MM.1S (cell line): Measurements from ENCODE around the gene TMEM240.

Source experiments
- DNase-seq: peaks from one replicate; pipeline ENCODE4 v3.0.0-alpha.2; 2015
- H2AFZ ChIP-seq: fragments of 300-600 bp; sonication (generic); 2 replicates; pipeline ENCODE4 v1.6.0; 2016; ENCODE audit warnings: antibody characterized with exemption, low read length
- H3F3A ChIP-seq: fragments of 300-600 bp; sonication (generic); 2 replicates; pipeline ENCODE4 v1.6.1; 2016; ENCODE audit warnings: mild to moderate bottlenecking, antibody characterized with exemption, low read length, moderate library complexity, mixed read lengths; ENCODE audit not compliant: insufficient read depth
- H3K27ac ChIP-seq: fragments of 300-600 bp; sonication (generic); 2 replicates; pipeline ENCODE4 v1.5.1; 2016; ENCODE audit warnings: mild to moderate bottlenecking, low read length
- H3K27me3 ChIP-seq: fragments of 300-600 bp; sonication (generic); replicated peaks from 2 replicates; pipeline ENCODE4 v1.6.0; 2016; ENCODE audit warnings: low read length; ENCODE audit not compliant: insufficient read depth
- H3K36me3 ChIP-seq: fragments of 300-600 bp; sonication (generic); replicated peaks from 2 replicates; pipeline ENCODE4 v1.6.1; 2016; ENCODE audit warnings: mild to moderate bottlenecking, low read length, mixed read lengths; ENCODE audit not compliant: insufficient read depth
- H3K4me1 ChIP-seq: fragments of 300-600 bp; sonication (generic); 2 replicates; pipeline ENCODE4 v1.6.1; 2016; ENCODE audit warnings: low read length, mixed read lengths
- H3K4me2 ChIP-seq: fragments of 300-600 bp; sonication (generic); 2 replicates; pipeline ENCODE4 v1.6.0; 2016; ENCODE audit warnings: low read depth, low read length
- H3K4me3 ChIP-seq: fragments of 300-600 bp; sonication (generic); 2 replicates; pipeline ENCODE4 v1.5.1; 2016; ENCODE audit warnings: low read length, mixed read lengths
- H3K79me2 ChIP-seq: fragments of 300-600 bp; sonication (generic); 2 replicates; pipeline ENCODE4 v1.6.1; 2016; ENCODE audit warnings: mixed run types, low read length, mixed read lengths
- H3K9ac ChIP-seq: fragments of 300-600 bp; sonication (generic); 2 replicates; pipeline ENCODE4 v1.6.1; 2016; ENCODE audit warnings: low read length, mixed read lengths
- H3K9me2 ChIP-seq: fragments of 300-600 bp; sonication (generic); replicated peaks from 2 replicates; pipeline ENCODE4 v1.6.1; 2016; ENCODE audit warnings: mild to moderate bottlenecking, low read length, mixed read lengths; ENCODE audit not compliant: insufficient read depth
- H3K9me3 ChIP-seq: fragments of 300-600 bp; sonication (generic); replicated peaks from 2 replicates; pipeline ENCODE4 v1.6.1; 2016; ENCODE audit warnings: mild to moderate bottlenecking, low read length, mixed read lengths; ENCODE audit not compliant: insufficient read depth
- H4K20me1 ChIP-seq: fragments of 300-600 bp; sonication (generic); 2 replicates; pipeline ENCODE4 v1.6.1; 2016; ENCODE audit warnings: mild to moderate bottlenecking, low read length, moderate library complexity, mixed read lengths; ENCODE audit not compliant: insufficient read depth
- EZH2 ChIP-seq: fragments of 300-600 bp; sonication (generic); optimal IDR thresholded peaks from 2 replicates; pipeline ENCODE3; 2017; ENCODE audit warnings: low read depth, mild to moderate bottlenecking, antibody characterized with exemption, low read length, mixed read lengths
- EZH2phosphoT487 ChIP-seq: fragments of 300-600 bp; sonication (generic); IDR thresholded peaks from 2 replicates; pipeline ENCODE4 v1.6.1; 2018; ENCODE audit warnings: antibody characterized with exemption, low read length
- TF ChIP-seq, protein P1 (sequence below): fragments of 300-600 bp; sonication (generic); IDR thresholded peaks from 2 replicates; pipeline ENCODE4 v1.5.1; 2016; ENCODE audit warnings: antibody characterized with exemption, low read length, mixed read lengths

TMEM240 gene

DNA sequence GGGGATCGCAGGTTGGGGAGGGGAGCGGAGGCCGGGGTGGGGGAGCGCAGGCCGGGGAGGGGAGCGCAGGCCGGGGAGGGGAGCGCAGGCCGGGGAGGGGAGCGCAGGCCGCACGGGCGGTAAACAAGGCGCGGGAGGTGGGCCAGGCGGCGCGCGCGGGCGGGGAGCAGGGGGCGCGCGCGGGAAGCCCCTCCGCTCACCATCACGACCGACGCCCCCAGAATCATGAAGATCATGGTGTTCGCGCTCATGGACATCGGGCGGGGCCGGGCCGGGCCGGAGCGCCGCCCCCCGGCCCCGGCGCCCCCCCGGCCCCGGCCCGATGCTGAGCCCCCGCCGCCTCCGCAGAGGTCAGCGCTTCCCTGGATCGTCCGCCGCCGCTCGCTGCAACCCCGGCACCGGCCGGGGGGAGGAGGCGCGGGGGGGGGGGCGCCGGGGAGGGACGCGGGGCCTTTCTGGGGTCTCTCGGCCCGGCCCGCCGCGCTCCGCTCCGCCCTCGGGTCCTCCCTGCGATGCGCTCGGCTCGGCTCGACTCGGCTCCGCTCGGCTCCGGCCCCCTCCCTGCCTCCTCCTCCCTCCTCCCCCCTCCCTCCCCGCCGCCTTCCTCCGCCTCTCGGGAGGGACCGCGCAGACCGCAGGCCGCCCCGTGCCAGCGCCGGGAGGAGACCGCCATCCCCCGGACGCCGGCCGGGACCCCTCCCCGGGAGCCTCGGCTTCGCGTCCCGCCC is at the start of gene TMEM240:
Gene TMEM240 (minus strand): TSS at position 535 of the 728 bp plus-strand sequence. CDS start 278 bp downstream, at position 257.
- no peaks in the 10 kb centered on the region for H3K27me3 ChIP-seq
- no peak within 1 kb of the TSS for H3K4me2 ChIP-seq
- H3K79me2 ChIP-seq = no peaks in the 10 kb centered on the region
- no peak within 1 kb of the TSS for H3K9ac ChIP-seq
- no peak within 1 kb of the TSS for H2AFZ ChIP-seq
- H3K27ac ChIP-seq = no peak within 1 kb of the TSS
- H3K9me2 ChIP-seq = no peaks in the 10 kb centered on the region
- DNase-seq = no peak
- H4K20me1 ChIP-seq = no peaks in the 10 kb centered on the region
- H3K4me1 ChIP-seq = no peaks in the 10 kb centered on the region
- H3F3A ChIP-seq = no peaks in the 10 kb centered on the region
- H3K4me3 ChIP-seq = no peak within 1 kb of the TSS
- no peaks in the 10 kb centered on the region for H3K36me3 ChIP-seq
- H3K9me3 ChIP-seq = no peaks in the 10 kb centered on the region
- TF ChIP-seq, protein P1, sequence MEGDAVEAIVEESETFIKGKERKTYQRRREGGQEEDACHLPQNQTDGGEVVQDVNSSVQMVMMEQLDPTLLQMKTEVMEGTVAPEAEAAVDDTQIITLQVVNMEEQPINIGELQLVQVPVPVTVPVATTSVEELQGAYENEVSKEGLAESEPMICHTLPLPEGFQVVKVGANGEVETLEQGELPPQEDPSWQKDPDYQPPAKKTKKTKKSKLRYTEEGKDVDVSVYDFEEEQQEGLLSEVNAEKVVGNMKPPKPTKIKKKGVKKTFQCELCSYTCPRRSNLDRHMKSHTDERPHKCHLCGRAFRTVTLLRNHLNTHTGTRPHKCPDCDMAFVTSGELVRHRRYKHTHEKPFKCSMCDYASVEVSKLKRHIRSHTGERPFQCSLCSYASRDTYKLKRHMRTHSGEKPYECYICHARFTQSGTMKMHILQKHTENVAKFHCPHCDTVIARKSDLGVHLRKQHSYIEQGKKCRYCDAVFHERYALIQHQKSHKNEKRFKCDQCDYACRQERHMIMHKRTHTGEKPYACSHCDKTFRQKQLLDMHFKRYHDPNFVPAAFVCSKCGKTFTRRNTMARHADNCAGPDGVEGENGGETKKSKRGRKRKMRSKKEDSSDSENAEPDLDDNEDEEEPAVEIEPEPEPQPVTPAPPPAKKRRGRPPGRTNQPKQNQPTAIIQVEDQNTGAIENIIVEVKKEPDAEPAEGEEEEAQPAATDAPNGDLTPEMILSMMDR = no peak
- TF ChIP-seq EZH2phosphoT487 (no peak), EZH2 (no peak)

DNA sequence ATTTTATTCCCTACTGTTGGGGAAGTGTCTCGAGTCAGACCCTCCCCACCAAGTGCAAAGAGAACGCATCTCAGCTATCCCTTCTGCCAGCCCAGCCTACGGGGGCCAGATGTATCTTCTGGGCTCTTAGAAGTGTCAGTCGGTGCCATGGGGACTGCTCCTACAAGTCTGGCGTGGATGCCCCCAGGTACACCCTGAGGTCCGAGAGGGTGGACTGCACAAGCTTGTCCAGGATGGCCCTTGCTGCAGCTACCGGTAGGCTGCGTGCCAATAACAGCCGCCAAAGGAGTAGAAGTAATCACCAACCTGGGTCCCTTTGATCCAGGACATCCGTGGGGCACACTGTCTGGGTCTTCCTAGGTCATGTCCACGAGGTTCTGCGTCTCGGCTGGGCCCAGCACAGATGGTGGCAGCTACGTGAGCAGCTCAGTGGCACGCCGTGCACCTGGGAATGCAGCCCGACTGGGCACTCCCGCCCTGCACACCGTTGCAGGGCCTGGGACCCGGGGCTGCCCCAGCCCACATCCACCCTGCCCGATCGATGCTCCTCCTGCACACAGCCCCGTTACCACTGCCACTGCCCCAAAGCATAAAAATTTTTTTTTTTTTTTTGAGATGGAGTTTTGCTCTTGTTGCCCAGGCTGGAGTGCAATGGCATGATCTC is 43.1 kb upstream of the TMEM240 start:
- Histone ChIP-seq H3K4me3 (no peak overlapping the region), H3K4me2 (peak overlapping the region; percentile 10; the same call in 1 of the 2 replicates), H3K27ac (no peak overlapping the region), H3K4me1 (no peaks in the 10 kb centered on the region), H3K9me2 (no peaks in the 10 kb centered on the region), H3F3A (no peaks in the 10 kb centered on the region), H3K9me3 (no peaks in the 10 kb centered on the region), H4K20me1 (no peaks in the 10 kb centered on the region), H3K27me3 (peaks cover 74% of the 10 kb centered on the region), H2AFZ (no peak overlapping the region), H3K79me2 (no peaks in the 10 kb centered on the region), H3K9ac (no peak overlapping the region), H3K36me3 (no peaks in the 10 kb centered on the region)
- no peak for TF ChIP-seq EZH2
- no peak for TF ChIP-seq EZH2phosphoT487
- TF ChIP-seq, protein P1 = no peak
- no peak for DNase-seq

DNA sequence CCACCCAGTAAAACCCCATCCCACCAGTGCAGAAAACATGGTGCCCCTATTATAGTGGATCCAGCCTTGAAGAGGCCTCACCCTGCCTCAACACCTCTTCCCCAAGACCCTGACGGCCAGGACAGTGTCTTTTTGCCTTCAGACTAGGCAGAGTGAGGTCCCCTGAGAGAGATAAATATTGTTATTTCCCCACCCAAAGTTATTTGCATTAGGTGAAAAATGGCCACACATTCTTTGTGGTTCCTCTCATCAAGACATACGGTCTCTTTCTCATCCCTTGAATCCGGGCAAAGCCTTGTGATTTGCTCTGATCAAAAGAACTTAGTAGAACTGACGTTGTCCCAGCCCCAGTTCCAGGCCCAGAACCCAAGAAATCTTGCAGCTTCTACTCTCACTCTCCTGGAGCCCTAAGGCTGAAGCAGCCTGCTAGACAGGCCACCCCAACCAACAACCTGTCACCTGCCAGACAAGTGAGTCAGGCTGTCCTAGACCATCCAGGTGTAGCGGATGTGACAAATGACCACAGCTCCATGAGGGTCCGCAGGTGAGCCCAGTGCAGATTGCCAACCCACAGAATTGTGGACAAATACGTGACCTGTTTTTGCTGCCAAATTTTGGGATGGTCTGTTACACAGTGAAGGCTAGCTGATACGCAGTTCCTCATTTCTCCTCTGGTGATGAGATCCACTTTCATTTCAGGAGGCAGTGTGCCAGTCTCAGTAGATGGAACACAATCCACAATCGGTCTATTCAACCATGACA is 42.3 kb upstream of the TMEM240 start:
- TF ChIP-seq EZH2phosphoT487 = no peak
- TF ChIP-seq, protein P1 = no peak
- H2AFZ ChIP-seq = no peak overlapping the region
- H3K9ac ChIP-seq = no peak overlapping the region
- no peaks in the 10 kb centered on the region for H4K20me1 ChIP-seq
- no peaks in the 10 kb centered on the region for H3K9me3 ChIP-seq
- no peaks in the 10 kb centered on the region for H3K9me2 ChIP-seq
- no peaks in the 10 kb centered on the region for H3K36me3 ChIP-seq
- no peaks in the 10 kb centered on the region for H3K79me2 ChIP-seq
- H3K4me3 ChIP-seq = no peak overlapping the region
- H3K4me1 ChIP-seq = no peaks in the 10 kb centered on the region
- H3K4me2 ChIP-seq = peak overlapping the region; percentile 10; the same call in 1 of the 2 replicates
- H3F3A ChIP-seq = no peaks in the 10 kb centered on the region
- H3K27me3 ChIP-seq = peaks cover 76% of the 10 kb centered on the region
- H3K27ac ChIP-seq = no peak overlapping the region
- DNase-seq = no peak
